PC-9 (cell line): Measurements from ENCODE around the gene PGGHG. TPM values are rescaled to one million over a fixed set of nuclear protein-coding genes. Genes with fewer than 3 reads are reported as not detected.

Source experiments
- BruUV-seq: library from RNA; stranded (reverse); fragments of 400-500 nt; replicated peaks from 2 replicates; lab custom pipeline; 2021; lab: Mats Ljungman, UMichigan
- CTCF ChIA-PET: fragments of 300-600 bp; sonication (Branson Sonifier 250); formaldehyde crosslinking; loops from one replicate; lab custom pipeline; 2022; ENCODE audit warnings: antibody characterized with exemption; lab: Charles Lee
- POLR2A ChIA-PET: fragments of 300-600 bp; sonication (Branson Sonifier 250); formaldehyde crosslinking; loops from one replicate; lab custom pipeline; 2022; ENCODE audit warnings: antibody characterized with exemption; ENCODE audit not compliant: unreplicated experiment; lab: Charles Lee
- DNase-seq, 2 experiments: peaks; one replicate each; pipeline versions ENCODE4 v3.0.0 to v3.0.0-alpha.2; 2015 to 2022; ENCODE audit warnings: mixed read lengths in 1 of 2
- H2AFZ ChIP-seq: fragments of 200-600 bp; sonication (generic); 2 replicates; pipeline ENCODE4 v1.8.1; 2017; ENCODE audit warnings: antibody characterized with exemption
- H3F3A ChIP-seq: fragments of 200-600 bp; sonication (generic); 2 replicates; pipeline ENCODE4 v1.8.1; 2017; ENCODE audit warnings: antibody characterized with exemption, mild to moderate bottlenecking, low read depth; ENCODE audit not compliant: insufficient read depth
- H3K27ac ChIP-seq: fragments of 200-600 bp; sonication (generic); 2 replicates; pipeline ENCODE4 v1.6.1; 2016; ENCODE audit warnings: mixed run types
- H3K27me3 ChIP-seq: fragments of 200-600 bp; sonication (generic); 2 replicates; pipeline ENCODE4 v1.6.1; 2016; ENCODE audit warnings: low read depth, mixed run types; ENCODE audit not compliant: insufficient read depth
- H3K36me3 ChIP-seq: fragments of 200-600 bp; sonication (generic); 2 replicates; pipeline ENCODE4 v1.6.1; 2016; ENCODE audit warnings: low read depth, mixed run types
- H3K4me1 ChIP-seq: fragments of 200-600 bp; sonication (generic); replicated peaks from 2 replicates; pipeline ENCODE4 v1.6.1; 2016; ENCODE audit warnings: mixed run types; ENCODE audit not compliant: insufficient read depth
- H3K4me2 ChIP-seq: fragments of 200-600 bp; sonication (generic); 2 replicates; pipeline ENCODE4 v1.6.1; 2017; ENCODE audit warnings: mixed run types
- H3K4me3 ChIP-seq: fragments of 200-600 bp; sonication (generic); 2 replicates; pipeline ENCODE4 v1.6.1; 2016; ENCODE audit warnings: mixed run types
- H3K79me2 ChIP-seq: fragments of 200-600 bp; sonication (generic); 2 replicates; pipeline ENCODE4 v1.6.1; 2017; ENCODE audit warnings: low read depth, mixed run types
- H3K9me2 ChIP-seq: fragments of 200-600 bp; sonication (generic); 2 replicates; pipeline ENCODE4 v1.8.1; 2017; ENCODE audit warnings: mild to moderate bottlenecking; ENCODE audit not compliant: insufficient read depth
- H3K9me3 ChIP-seq: fragments of 200-600 bp; sonication (generic); 2 replicates; pipeline ENCODE4 v1.8.1; 2016; ENCODE audit warnings: low read depth; ENCODE audit not compliant: insufficient read depth
- H4K20me1 ChIP-seq: fragments of 200-600 bp; sonication (generic); 2 replicates; pipeline ENCODE4 v1.8.1; 2017; ENCODE audit not compliant: insufficient read depth
- CTCF ChIP-seq: fragments of 200-600 bp; sonication (generic); conservative IDR thresholded peaks from 2 replicates; pipeline ENCODE4 v1.6.1; 2017; ENCODE audit warnings: mixed run types, antibody characterized with exemption, mild to moderate bottlenecking, moderate library complexity
- EZH2 ChIP-seq: fragments of 200-600 bp; sonication (generic); IDR thresholded peaks from 2 replicates; pipeline ENCODE4 v1.8.0; 2017; ENCODE audit warnings: antibody characterized with exemption, low read depth
- intact Hi-C: fragments of 100-400 bp; cut with micrococcal nuclease; formaldehyde crosslinking; loops from one replicate; pipeline ENCODE4 v1.10.0; 2022; ENCODE audit not compliant: unreplicated experiment
- total RNA-seq: library from RNA; stranded (reverse); gene quantifications from 2 replicates; pipeline ENCODE4 v1.2.3, GENCODE V29; 2021

Gene PGGHG
- total RNA-seq, 1 experiment from 2014 or later = 68.6 TPM

- Histone ChIP-seq H4K20me1 (no peaks in the 10 kb centered on the region), H3F3A (no peaks in the 10 kb centered on the region), H3K9me3 (no peaks in the 10 kb centered on the region), H3K79me2 (no peaks in the 10 kb centered on the region), H3K27me3 (no peaks in the 10 kb centered on the region), H2AFZ (no peak overlapping the region), H3K9me2 (no peaks in the 10 kb centered on the region), H3K4me1 (no peaks in the 10 kb centered on the region), H3K36me3 (no peaks in the 10 kb centered on the region), H3K4me3 (no peak overlapping the region), H3K4me2 (no peak overlapping the region), H3K27ac (no peak overlapping the region)
- no peak for DNase-seq
- no TSS peak for BruUV-seq
- POLR2A ChIA-PET = no interaction called here
- TF ChIP-seq CTCF (no peak), EZH2 (no peak)
- intact Hi-C loops = no loop called here
- CTCF ChIA-PET = no interaction called here
These were observed 7.3 kb upstream of the PGGHG start for GRCh38 chr11:281486-282161.

- Histone ChIP-seq H3K36me3 (no peaks in the 10 kb centered on the region), H3K9me2 (no peaks in the 10 kb centered on the region), H3K79me2 (no peaks in the 10 kb centered on the region), H3K9me3 (no peaks in the 10 kb centered on the region), H3K27me3 (no peaks in the 10 kb centered on the region), H4K20me1 (no peaks in the 10 kb centered on the region), H3K27ac (no peak overlapping the region), H3K4me2 (no peak overlapping the region), H3K4me1 (no peaks in the 10 kb centered on the region), H2AFZ (no peak overlapping the region), H3F3A (no peaks in the 10 kb centered on the region), H3K4me3 (no peak overlapping the region)
- ChIA-PET POLR2A (no interaction called here), CTCF (no interaction called here)
- DNase-seq = no peak
- no peak for TF ChIP-seq EZH2
- TF ChIP-seq CTCF = no peak
- intact Hi-C loops = no loop called here
- no TSS peak for BruUV-seq
These were observed 6.8 kb upstream of the PGGHG start for GRCh38 chr11:282171-282570.

- H3K27me3 ChIP-seq = no peaks in the 10 kb centered on the region
- intact Hi-C loops = no loop called here
These were observed 6.1 kb upstream of the PGGHG start for GRCh38 chr11:282630-283360.

More at GRCh38 chr11:282630-283360, 6.1 kb upstream of the PGGHG start:
- Histone ChIP-seq H3F3A (no peaks in the 10 kb centered on the region), H3K9me3 (no peaks in the 10 kb centered on the region), H3K4me1 (no peaks in the 10 kb centered on the region), H3K36me3 (no peaks in the 10 kb centered on the region), H3K27ac (no peak overlapping the region), H4K20me1 (no peaks in the 10 kb centered on the region), H2AFZ (no peak overlapping the region), H3K79me2 (no peaks in the 10 kb centered on the region), H3K4me2 (no peak overlapping the region), H3K4me3 (no peak overlapping the region), H3K9me2 (no peaks in the 10 kb centered on the region)
- no TSS peak for BruUV-seq
- no peak for DNase-seq
- ChIA-PET POLR2A (interaction anchor here (0.7 kb wide), 2 partner anchors 32 to 272 kb away, joined by 10 to 11 read pairs; no protein-coding TSS in a partner anchor), CTCF (no interaction called here)
- no peak for TF ChIP-seq CTCF
- TF ChIP-seq EZH2 = no peak
